Stimulated activated CD8-positive, alpha-beta memory T cell treated with anti-CD3 and anti-CD28 coated beads, Interleukin-12 subunit alpha, Interleukin-12 subunit beta, amount 100 ng/mL, for 1 hour (primary cell): ENCODE results near the gene CRELD2.

ENCODE experiments used
- DNase-seq: peaks from one replicate; pipeline ENCODE4 v3.0.0-alpha.2; 2020; ENCODE audit warnings: low read depth

Gene CRELD2

GRCh38 chr22:49968831-49969661 lies 50.6 kb downstream of the CRELD2 start:
- DNase-seq: no peak

GRCh38 chr22:49969751-49970527 lies 51.5 kb downstream of the CRELD2 start:
- no peak for DNase-seq

GRCh38 chr22:49970528-49971231 lies 52.2 kb downstream of the CRELD2 start:
- DNase-seq: peak; percentile 93

- no peak for DNase-seq
These were observed 53.1 kb downstream of the CRELD2 start for GRCh38 chr22:49971232-49972162.

GRCh38 chr22:49972163-49973017 lies 54.0 kb downstream of the CRELD2 start:
- no peak for DNase-seq

GRCh38 chr22:49973018-49973961 lies 54.9 kb downstream of the CRELD2 start:
- no peak for DNase-seq

- no peak for DNase-seq
These were observed 57.3 kb downstream of the CRELD2 start for GRCh38 chr22:49975543-49976389.

- no peak for DNase-seq
These were observed 58.2 kb downstream of the CRELD2 start for GRCh38 chr22:49976439-49977175.
